Right lobe of liver (tissue), 6 donors: ENCODE results near the gene NUP88. TPM values are rescaled to one million over a fixed set of nuclear protein-coding genes. Genes with fewer than 3 reads are reported as not detected.

ENCODE experiments used
- ATAC-seq, 4 donors: fragments of 200-7000 bp; cut with Tn5 transposase; one replicate each; pipeline ENCODE4 v1.9.1; 2020; ENCODE audit warnings: mild to moderate bottlenecking in 4 of 4, moderate library complexity in 4 of 4
- DNase-seq, 3 donors: peaks; one replicate each; pipeline ENCODE4 v3.0.0-alpha.2; 2020
- H3K27ac ChIP-seq, 3 donors: fragments of 200-600 bp; one replicate each; pipeline ENCODE4 v1.8.0; 2022
- H3K27me3 ChIP-seq, 2 donors: fragments of 200-600 bp; one replicate each; pipeline ENCODE4 v1.8.0; 2022
- H3K36me3 ChIP-seq, 4 donors: fragments of 200-600 bp; sonication (generic) in 1 of 4; one replicate each; pipeline versions ENCODE4 v1.5.1 to v1.8.0; 2017 to 2022; ENCODE audit warnings: control low read depth in 1 of 4
- H3K4me1 ChIP-seq, 4 donors: fragments of 200-600 bp; sonication (generic) in 1 of 4; one replicate each; pipeline versions ENCODE4 v1.5.1 to v1.8.0; 2017 to 2022; ENCODE audit warnings: control low read depth in 1 of 4
- H3K4me3 ChIP-seq, 3 donors: fragments of 200-600 bp; one replicate each; pipeline ENCODE4 v1.8.0; 2022
- H3K9me3 ChIP-seq, 4 donors: fragments of 200-600 bp; sonication (generic) in 1 of 4; one replicate each; pipeline versions ENCODE4 v1.5.1 to v1.8.0; 2017 to 2022; ENCODE audit warnings: control low read depth in 1 of 4
- CTCF ChIP-seq, 4 donors: fragments of 200-600 bp in 3 of 4; fragments of 450-650 bp in 1 of 4; IDR thresholded peaks; one replicate each; pipeline versions ENCODE4 v1.5.1 to v1.8.0; 2016 to 2022; ENCODE audit warnings: antibody characterized with exemption in 4 of 4, mild to moderate bottlenecking in 2 of 4
- POLR2A ChIP-seq: fragments of 450-650 bp; IDR thresholded peaks from one replicate; pipeline ENCODE4 v1.6.1; 2017; ENCODE audit warnings: antibody characterized with exemption, mild to moderate bottlenecking
- WGBS: methylation state at CpG from one replicate; pipeline ENCODE4 v1.1.6; 2018; ENCODE audit warnings: low coverage, low lambda C conversion rate; ENCODE audit not compliant: insufficient coverage; ENCODE audit errors: missing lambda C conversion rate; 5-methylcytosine and 5-hydroxymethylcytosine counted together
- intact Hi-C, 2 donors: fragments of 100-400 bp; cut with DNase I; formaldehyde crosslinking; loops; one replicate each; pipeline versions ENCODE4 v1.11.2 to v1.14.1; 2022
- total RNA-seq, 6 experiments: library from RNA; depleted of rRNA in 2 of 6; stranded (reverse); fragments of >200 nt in 2 of 6; fragmentation: NEBNext Ultra II Directional in 3 of 6; extraction: Animal tissue kit (Norgen Biotek cat#: 25700) in 3 of 6; gene quantifications; one replicate each; pipeline versions ENCODE4 v1.1.0 to v1.2.4, GENCODE V29; 2016 to 2023
- donor health status: DM: no; HTN: yes; CAD: no.
- donor health status: DM: no; HTN: no; CAD: no.
- donor health status: DM: no; HTN: no; CAD: no.
- donor health status: DM: no; HTN: yes; CAD: no.
- donor health status: DM: no; HTN: yes; CAD: no.

NUP88 gene
- total RNA-seq, 6 experiments from 2014 or later: 27.7 to 76.1 (median 52.3) TPM

GRCh38 chr17:5362162-5362811 is 57.2 kb downstream of the NUP88 start:
- H3K36me3 ChIP-seq: peaks cover 0 to 46% (median 7%) of the 10 kb centered on the region in 4 donors

GRCh38 chr17:5361426-5361825 is 58.0 kb downstream of the NUP88 start:
- ATAC-seq (no peak), DNase-seq (no peak)
- Histone ChIP-seq H3K27me3 (no peaks in the 10 kb centered on the region), H3K36me3 (peaks cover 0 to 47% (median 7%) of the 10 kb centered on the region in 4 donors), H3K4me1 (no peaks in the 10 kb centered on the region), H3K27ac (no peak overlapping the region), H3K4me3 (no peak overlapping the region), H3K9me3 (no peaks in the 10 kb centered on the region)
- 72% methylated on average over 8 of the region's 9 CpGs for whole genome bisulfite sequencing
- intact Hi-C loops: no loop called here
- no peak for TF ChIP-seq CTCF (IDR thresholded peaks at IDR 0.05)
- TF ChIP-seq POLR2A: no peak

More at GRCh38 chr17:5362162-5362811, 57.2 kb downstream of the NUP88 start:
- Histone ChIP-seq H3K9me3 (no peaks in the 10 kb centered on the region), H3K27me3 (no peaks in the 10 kb centered on the region), H3K27ac (no peak overlapping the region), H3K4me3 (no peak overlapping the region), H3K4me1 (no peaks in the 10 kb centered on the region)
- intact Hi-C loops: no loop called here
- ATAC-seq: peak; percentile 31 to 58 (median 54)
- no peak for TF ChIP-seq CTCF (IDR thresholded peaks at IDR 0.05)
- no peak for TF ChIP-seq POLR2A
- 61% methylated on average over 7 of the region's 7 CpGs for WGBS
- DNase-seq: no peak

GRCh38 chr17:5355421-5356129 is 63.9 kb downstream of the NUP88 start:
- ATAC-seq (no peak), DNase-seq (no peak)
- H3K9me3 ChIP-seq: no peaks in the 10 kb centered on the region
- H3K36me3 ChIP-seq: peaks cover 0 to 44% (median 5%) of the 10 kb centered on the region in 4 donors
- TF ChIP-seq CTCF (IDR thresholded peaks at IDR 0.05) (no peak), POLR2A (no peak)
- H3K4me1 ChIP-seq: no peaks in the 10 kb centered on the region
- no peak overlapping the region for H3K27ac ChIP-seq
- 80% methylated on average over 3 of the region's 3 CpGs for WGBS
- intact Hi-C loops: no loop called here
- H3K4me3 ChIP-seq: no peak overlapping the region
- H3K27me3 ChIP-seq: no peaks in the 10 kb centered on the region

GRCh38 chr17:5354886-5355415 is 64.5 kb downstream of the NUP88 start:
- H3K4me1 ChIP-seq: no peaks in the 10 kb centered on the region
- peaks cover 0 to 44% (median 5%) of the 10 kb centered on the region in 4 donors for H3K36me3 ChIP-seq
- 85% methylated on average over 2 of the region's 2 CpGs for WGBS
- TF ChIP-seq CTCF (IDR thresholded peaks at IDR 0.05) (no peak), POLR2A (no peak)
- ATAC-seq: no peak
- DNase-seq: no peak
- H3K4me3 ChIP-seq: no peak overlapping the region
- H3K9me3 ChIP-seq: no peaks in the 10 kb centered on the region
- no peaks in the 10 kb centered on the region for H3K27me3 ChIP-seq
- intact Hi-C loops: no loop called here
- no peak overlapping the region for H3K27ac ChIP-seq
